ENCODE results near the gene AUTS2.

The AUTS2 gene

DNA sequence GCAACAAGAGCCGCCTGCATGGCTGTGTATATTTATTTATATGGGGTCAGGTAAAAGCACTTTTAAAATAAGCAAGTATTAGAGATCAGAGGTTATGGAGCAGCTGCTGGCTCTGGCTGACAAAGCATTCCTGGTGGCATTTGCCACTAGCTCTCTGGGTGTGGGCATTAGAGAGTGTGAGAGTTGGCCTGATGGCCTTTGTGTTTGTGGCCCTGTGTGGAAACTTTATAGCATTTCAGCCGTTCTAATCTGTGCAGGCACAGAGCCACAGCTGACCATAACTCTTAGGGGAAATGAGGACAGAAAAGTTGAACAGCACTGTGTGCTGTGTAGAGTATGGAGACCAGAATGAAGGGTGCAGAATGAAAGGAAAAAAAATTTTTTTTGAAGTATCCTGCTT, 118.9 kb downstream of the AUTS2 start:
- no peaks in the 10 kb centered on the region for H3K9me3 Mint-ChIP-seq
- H3K27me3 Mint-ChIP-seq (ENCODE audit: low read depth): no peaks in the 10 kb centered on the region
- H3K4me3 Mint-ChIP-seq: no peak overlapping the region
- no peaks in the 10 kb centered on the region for H3K36me3 Mint-ChIP-seq (ENCODE audit: low read depth)
- no peak for TF ChIP-seq CTCF (IDR thresholded peaks at IDR 0.05; ENCODE audit: unreplicated experiment in 3 of 3)
- peaks cover 18% of the 10 kb centered on the region for H3K4me1 Mint-ChIP-seq
- H3K27ac Mint-ChIP-seq: no peak overlapping the region

GRCh38 chr7:69719717-69720116, 121.4 kb downstream of the AUTS2 start:
- Mint-ChIP-seq H3K27me3 (ENCODE audit: low read depth) (no peaks in the 10 kb centered on the region), H3K9me3 (no peaks in the 10 kb centered on the region), H3K4me1 (peaks cover 33% of the 10 kb centered on the region), H3K27ac (no peak overlapping the region), H3K4me3 (no peak overlapping the region), H3K36me3 (ENCODE audit: low read depth) (no peaks in the 10 kb centered on the region)
- TF ChIP-seq CTCF (IDR thresholded peaks at IDR 0.05; ENCODE audit: unreplicated experiment in 3 of 3): no peak

DNA sequence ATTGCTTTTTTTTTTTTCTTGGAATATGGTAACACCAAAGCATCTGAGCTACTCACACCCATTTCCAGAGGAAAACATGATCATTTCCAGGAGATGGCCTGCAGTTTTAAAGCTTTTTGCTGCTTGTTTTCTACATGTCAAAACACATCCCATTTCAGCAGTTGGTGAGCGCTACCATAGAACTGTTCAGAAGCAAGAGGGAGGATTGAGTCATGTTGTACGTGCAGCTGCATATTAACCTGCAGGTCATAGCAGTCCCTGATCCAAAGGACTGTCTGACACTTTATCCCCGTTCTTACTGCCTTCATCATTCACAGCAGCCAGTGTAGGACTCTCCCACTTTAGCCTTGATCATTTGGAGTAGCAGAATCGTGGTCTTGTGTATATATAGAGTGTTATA, 124.6 kb downstream of the AUTS2 start:
- Mint-ChIP-seq H3K9me3 (no peaks in the 10 kb centered on the region), H3K27ac (no peak overlapping the region), H3K4me1 (peaks cover 21% of the 10 kb centered on the region), H3K36me3 (ENCODE audit: low read depth) (no peaks in the 10 kb centered on the region), H3K4me3 (no peak overlapping the region), H3K27me3 (ENCODE audit: low read depth) (no peaks in the 10 kb centered on the region)
- no peak for TF ChIP-seq CTCF (IDR thresholded peaks at IDR 0.05; ENCODE audit: unreplicated experiment in 3 of 3)

DNA sequence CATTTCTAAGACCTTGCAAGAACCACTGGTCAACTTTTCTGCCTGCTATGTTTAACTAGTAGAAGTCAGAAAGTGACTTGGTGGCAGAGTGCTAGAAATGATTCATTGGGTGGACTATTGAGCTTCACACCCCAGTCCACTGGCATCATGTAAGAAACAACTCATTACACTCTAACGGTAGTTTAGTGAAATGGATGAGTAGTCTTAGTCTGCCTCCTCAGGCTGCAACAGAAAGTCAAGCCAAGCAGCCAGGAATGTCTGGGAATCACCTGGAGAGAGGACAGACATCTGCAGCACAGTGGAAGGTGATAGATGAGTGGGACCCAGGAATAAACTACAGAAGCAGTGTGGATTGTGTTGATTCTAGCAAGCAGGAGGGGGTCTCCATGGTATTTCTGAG, 125.4 kb downstream of the AUTS2 start:
- no peaks in the 10 kb centered on the region for H3K36me3 Mint-ChIP-seq (ENCODE audit: low read depth)
- TF ChIP-seq CTCF (IDR thresholded peaks at IDR 0.05; ENCODE audit: unreplicated experiment in 3 of 3): no peak
- no peaks in the 10 kb centered on the region for H3K9me3 Mint-ChIP-seq
- H3K4me3 Mint-ChIP-seq: no peak overlapping the region
- no peak overlapping the region for H3K27ac Mint-ChIP-seq
- peaks cover 26% of the 10 kb centered on the region for H3K4me1 Mint-ChIP-seq
- no peaks in the 10 kb centered on the region for H3K27me3 Mint-ChIP-seq (ENCODE audit: low read depth)

- H3K36me3 Mint-ChIP-seq (ENCODE audit: low read depth): no peaks in the 10 kb centered on the region
- no peak overlapping the region for H3K4me3 Mint-ChIP-seq
- H3K27ac Mint-ChIP-seq: no peak overlapping the region
- TF ChIP-seq CTCF (IDR thresholded peaks at IDR 0.05; ENCODE audit: unreplicated experiment in 3 of 3): no peak
- peaks cover 29% of the 10 kb centered on the region for H3K4me1 Mint-ChIP-seq
- no peaks in the 10 kb centered on the region for H3K27me3 Mint-ChIP-seq (ENCODE audit: low read depth)
- no peaks in the 10 kb centered on the region for H3K9me3 Mint-ChIP-seq
Observed at GRCh38 chr7:69728304-69728703, 130.0 kb downstream of the AUTS2 start.

GRCh38 chr7:69732203-69732602, 133.9 kb downstream of the AUTS2 start:
- Mint-ChIP-seq H3K27me3 (ENCODE audit: low read depth) (no peaks in the 10 kb centered on the region), H3K4me1 (peaks cover 25% of the 10 kb centered on the region), H3K4me3 (no peak overlapping the region), H3K27ac (no peak overlapping the region), H3K36me3 (ENCODE audit: low read depth) (no peaks in the 10 kb centered on the region), H3K9me3 (no peaks in the 10 kb centered on the region)
- TF ChIP-seq CTCF (IDR thresholded peaks at IDR 0.05; ENCODE audit: unreplicated experiment in 3 of 3): no peak
